HG02759 (cell line): ENCODE measurements around the gene RTTN.
"Not testable (repeated sequence)": the region's sequence is repeated elsewhere in the genome, so short reads cannot be mapped to it uniquely, and the experiment has no call there.

ENCODE experiments used
- ATAC-seq: cut with Tn5 transposase; IDR thresholded peaks from one replicate; pipeline ENCODE4 v1.9.1; 2021; ENCODE audit warnings: mild to moderate bottlenecking, moderate library complexity; ENCODE audit not compliant: unreplicated experiment

RTTN gene

GRCh38 chr18:70154591-70155194 is 50.8 kb downstream of the RTTN start:
- ATAC-seq: no peak

- peak; percentile 50 for ATAC-seq
Observed at GRCh38 chr18:70151614-70152013, 53.9 kb downstream of the RTTN start.

GRCh38 chr18:70149616-70150301 is 55.7 kb downstream of the RTTN start:
- ATAC-seq: no peak

- ATAC-seq: no peak
Observed at GRCh38 chr18:70149156-70149555, 56.3 kb downstream of the RTTN start.

- no peak for ATAC-seq
Observed at GRCh38 chr18:70148039-70148938, 57.2 kb downstream of the RTTN start.

GRCh38 chr18:70146174-70146573 is 59.3 kb downstream of the RTTN start:
- ATAC-seq: no peak

GRCh38 chr18:70142001-70142400 is 63.5 kb downstream of the RTTN start:
- ATAC-seq: no peak

- ATAC-seq: no peak
Observed at GRCh38 chr18:70139138-70139537, 66.3 kb downstream of the RTTN start.

GRCh38 chr18:70135604-70136003 is 69.9 kb downstream of the RTTN start:
- ATAC-seq: no peak

- ATAC-seq: no peak
Observed at GRCh38 chr18:70132999-70133398, 72.5 kb downstream of the RTTN start.

- ATAC-seq: no peak
Observed at GRCh38 chr18:70128271-70128670, 77.2 kb downstream of the RTTN start.

- no peak for ATAC-seq
Observed at GRCh38 chr18:70127359-70127758, 78.1 kb downstream of the RTTN start.

- ATAC-seq: no peak
Observed at GRCh38 chr18:70126832-70127231, 78.7 kb downstream of the RTTN start.

GRCh38 chr18:70124139-70124538 is 81.3 kb downstream of the RTTN start:
- ATAC-seq: no peak

- no peak for ATAC-seq
Observed at GRCh38 chr18:70121842-70122241, 83.6 kb downstream of the RTTN start.

- ATAC-seq: no peak
Observed at GRCh38 chr18:70116949-70117348, 88.5 kb downstream of the RTTN start.

- ATAC-seq: no peak
Observed at GRCh38 chr18:70113511-70113910, 92.0 kb downstream of the RTTN start.

GRCh38 chr18:70110678-70111077 is 94.8 kb downstream of the RTTN start:
- ATAC-seq: no peak

- no peak for ATAC-seq
Observed at GRCh38 chr18:70107091-70107490, 98.4 kb downstream of the RTTN start.

- ATAC-seq: not testable (repeated sequence)
Observed at GRCh38 chr18:70102854-70103253, 102.6 kb downstream of the RTTN start.

- no peak for ATAC-seq
Observed at GRCh38 chr18:70089858-70090257, 115.6 kb downstream of the RTTN start.

GRCh38 chr18:70086085-70086484 is 119.4 kb downstream of the RTTN start:
- no peak for ATAC-seq
